ENCODE data around the gene PER2. TPM values are rescaled to one million over a fixed set of nuclear protein-coding genes. Genes with fewer than 3 reads are reported as not detected.

Gene PER2
- total and polyA plus RNA-seq, 2 of the 4 experiments (the other 2 are of a cell fraction), result 1.7 to 3.2 TPM

DNA sequence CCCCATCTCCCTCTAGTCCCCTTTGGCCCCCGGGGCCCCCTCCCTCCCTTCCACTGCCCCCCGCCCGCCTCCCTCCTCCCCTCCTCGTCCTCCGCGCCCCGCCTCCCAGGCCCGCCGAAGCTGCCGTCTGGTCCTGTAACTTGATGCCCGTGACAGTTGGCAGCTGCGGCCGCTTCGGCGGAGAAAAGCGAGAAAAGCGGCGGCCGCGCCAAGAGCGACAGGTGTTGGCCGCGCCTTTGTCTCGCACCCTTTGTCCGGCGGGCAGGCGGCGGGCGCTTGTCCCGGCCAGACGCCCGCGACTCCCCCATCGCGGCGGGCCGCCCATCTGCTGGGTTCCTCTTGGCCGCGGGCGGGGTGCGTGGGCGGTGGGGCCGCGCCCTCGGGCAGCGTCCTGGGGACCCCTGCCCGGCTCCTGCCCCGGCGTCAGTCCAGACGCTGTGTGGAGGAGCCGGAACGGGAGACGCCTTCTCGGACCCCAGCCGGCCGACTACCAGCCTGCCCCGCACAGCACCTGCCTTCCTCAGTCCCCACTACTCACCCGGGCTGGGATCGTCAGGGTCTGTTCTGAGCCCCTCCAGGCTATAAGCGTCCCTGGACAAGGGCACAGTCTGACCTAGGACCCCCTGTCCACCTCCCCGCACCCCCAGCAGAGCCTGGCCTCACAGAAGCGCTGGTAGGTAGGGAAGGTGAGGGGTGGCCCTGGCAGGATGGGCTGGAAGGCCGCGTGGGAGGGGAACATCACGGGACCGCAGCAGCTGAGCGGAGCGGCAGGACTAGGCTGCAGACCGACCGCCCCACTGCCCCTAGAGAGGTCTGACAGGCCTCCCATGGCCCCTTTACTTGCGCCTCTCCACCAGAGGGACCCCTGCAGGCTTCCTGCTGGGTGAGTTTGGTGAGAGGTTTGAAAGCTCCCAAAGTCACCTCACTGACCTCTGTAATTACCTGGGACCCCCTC is 47.4 kb downstream of the PER2 start:
- dilution Hi-C loops (cut with HindIII; ENCODE audit: low sequenced_read_pairs, unreplicated experiment) (no loop called here), intact Hi-C loops (cut with micrococcal nuclease) (loop anchor here (1.0 kb wide), 1 partner anchor 72 kb away; no protein-coding TSS in a partner anchor), in situ Hi-C loops (cut with MboI; ENCODE audit: low sequenced_read_pairs) (no loop called here)
- H4K8ac ChIP-seq (ENCODE audit: low read depth in 2 of 2, low read length in 2 of 2), result no peak overlapping the region
- H3K4me2 ChIP-seq (ENCODE audit: low read depth, low read length), result no peak overlapping the region
- DNase-seq (no peak), ATAC-seq (ENCODE audit: low read depth) (no peak)
- no peak overlapping the region for H3K4ac ChIP-seq (ENCODE audit: low read depth, low read length)
- H3K56ac ChIP-seq (ENCODE audit: extremely low read depth, insufficient read depth, low read length), result no peak overlapping the region
- H2AK5ac ChIP-seq (ENCODE audit: low read depth, low read length), result no peak overlapping the region
- H3K27ac ChIP-seq (ENCODE audit: insufficient read depth, low read length), result no peak overlapping the region
- H2BK120ac ChIP-seq (ENCODE audit: low read depth, low read length), result no peak overlapping the region
- H4K5ac ChIP-seq (ENCODE audit: low read depth, low read length), result no peak overlapping the region
- H3K18ac ChIP-seq (ENCODE audit: low read depth, low read length), result no peak overlapping the region
- 0 out of 2 replicates have a peak, but pooled peaks cover 2% of the 10 kb centered on the region for H3K9me3 ChIP-seq (ENCODE audit: control insufficient read depth, insufficient read depth, low read length)
- H3K4me1 ChIP-seq (ENCODE audit: control insufficient read depth, insufficient read depth, low read length), result peaks cover 2% of the 10 kb centered on the region; the same call in 1 of the 2 replicates
- H3K4me3 ChIP-seq (ENCODE audit: insufficient read depth, low read depth, low read length), result no peak overlapping the region
- H3K9me1 ChIP-seq (ENCODE audit: insufficient read depth, low read length), result no peaks in the 10 kb centered on the region
- H4K20me1 ChIP-seq (ENCODE audit: insufficient read depth, low read length), result no peaks in the 10 kb centered on the region
- H3K27me3 ChIP-seq (ENCODE audit: control insufficient read depth, insufficient read depth, low read length), result peaks cover 15% of the 10 kb centered on the region
- peak; percentile 21 for TF ChIP-seq RCOR1 (IDR thresholded peaks at IDR 0.05; ENCODE audit: insufficient replicate concordance, low read length)
- TF ChIP-seq RFX5 (IDR thresholded peaks at IDR 0.05; ENCODE audit: low read depth, low read length), result no peak
- TF ChIP-seq MAZ (IDR thresholded peaks at IDR 0.05; ENCODE audit: borderline replicate concordance, low read depth, low read length), result no peak
- no peak for TF ChIP-seq MAFK (IDR thresholded peaks at IDR 0.05; ENCODE audit: low read depth, low read length)
- peaks cover 2% of the 10 kb centered on the region; the same call in 1 of the 2 replicates for H3K36me3 ChIP-seq (ENCODE audit: control insufficient read depth, insufficient read depth, low read length)
- H2BK20ac ChIP-seq (ENCODE audit: low read depth, low read length), result no peak overlapping the region
- peak overlapping the region; percentile 60 for H2AFZ ChIP-seq (replicated peaks; ENCODE audit: low read length, poor library complexity)
- no peak overlapping the region for H2BK5ac ChIP-seq (ENCODE audit: low read depth, low read length, poor library complexity, severe bottlenecking)
- no peak overlapping the region for H2AK9ac ChIP-seq (replicated peaks; ENCODE audit: low read depth, low read length, poor library complexity)
- CTCF ChIA-PET, result no interaction called here
- H3K14ac ChIP-seq (replicated peaks; ENCODE audit: low read depth, low read length), result no peak overlapping the region
- H3K9ac ChIP-seq (ENCODE audit: low read depth, low read length), result no peak overlapping the region
- no peak overlapping the region for H4K91ac ChIP-seq (ENCODE audit: insufficient read depth, low read depth, low read length)
- peaks cover 0 to 2% of the 10 kb centered on the region in 2 experiments; a peak in 1 of 4 replicates for H3K79me1 ChIP-seq (ENCODE audit: low read depth in 1 of 2, low read length in 2 of 2)
- H2BK15ac ChIP-seq (ENCODE audit: low read depth, low read length), result no peak overlapping the region
- WGBS, 2 experiments (ENCODE audit: extremely low coverage in 2 of 2, insufficient read length in 1 of 2), result 14% methylated on average over 18 of the region's 71 CpGs; no CpG with 5 or more reads in 1 of the 2 experiments
- POLR2A ChIA-PET (ENCODE audit: unreplicated experiment), result no interaction called here
- no peak overlapping the region for H3K23ac ChIP-seq (ENCODE audit: low read depth, low read length)
- BruUV-seq (replicated peaks), result no TSS peak

Measured in IMR-90 (cell line).